C4-2B (cell line): Measurements from ENCODE around the gene EVC.

ENCODE experiments used
- ZFX ChIP-seq: fragments of 450-650 bp; IDR thresholded peaks from 2 replicates; pipeline ENCODE4 v1.6.1; 2017
- TF ChIP-seq, protein P1 (sequence below): fragments of 450-650 bp; conservative IDR thresholded peaks from 2 replicates; pipeline ENCODE4 v1.5.1; 2017; ENCODE audit warnings: mild to moderate bottlenecking

DNA sequence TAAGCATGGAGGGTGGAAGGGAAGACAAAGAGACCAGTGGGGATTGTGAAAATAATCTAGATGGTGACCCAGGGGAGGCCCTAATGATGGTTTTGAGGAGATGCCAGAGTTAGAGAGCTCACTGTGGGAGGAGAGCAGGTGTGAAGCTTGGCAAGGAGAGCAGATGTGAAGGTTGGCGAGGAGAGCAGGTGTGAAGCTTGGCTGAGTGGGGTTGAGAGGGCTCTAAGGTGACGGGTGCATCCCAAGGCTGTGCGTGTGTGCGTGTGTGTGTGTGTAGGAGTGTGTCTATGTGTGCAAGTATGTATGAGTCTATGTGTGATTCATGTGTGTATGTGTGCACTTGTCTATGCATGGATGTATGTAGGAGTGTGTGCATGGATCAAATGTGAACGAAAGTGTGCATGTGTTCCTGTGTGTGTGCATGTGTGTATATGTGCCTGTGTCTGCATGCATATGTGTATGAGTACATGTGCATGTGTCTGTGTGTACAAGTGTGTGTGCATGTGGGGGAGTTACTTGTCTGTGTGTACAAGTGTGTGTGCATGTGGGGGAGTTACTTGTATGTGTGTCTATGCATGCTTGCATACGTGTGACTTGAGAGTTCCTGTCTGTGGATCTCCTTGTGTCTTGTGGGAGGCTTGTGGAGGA lies 72.0 kb downstream of the EVC start:
- TF ChIP-seq, protein P1, sequence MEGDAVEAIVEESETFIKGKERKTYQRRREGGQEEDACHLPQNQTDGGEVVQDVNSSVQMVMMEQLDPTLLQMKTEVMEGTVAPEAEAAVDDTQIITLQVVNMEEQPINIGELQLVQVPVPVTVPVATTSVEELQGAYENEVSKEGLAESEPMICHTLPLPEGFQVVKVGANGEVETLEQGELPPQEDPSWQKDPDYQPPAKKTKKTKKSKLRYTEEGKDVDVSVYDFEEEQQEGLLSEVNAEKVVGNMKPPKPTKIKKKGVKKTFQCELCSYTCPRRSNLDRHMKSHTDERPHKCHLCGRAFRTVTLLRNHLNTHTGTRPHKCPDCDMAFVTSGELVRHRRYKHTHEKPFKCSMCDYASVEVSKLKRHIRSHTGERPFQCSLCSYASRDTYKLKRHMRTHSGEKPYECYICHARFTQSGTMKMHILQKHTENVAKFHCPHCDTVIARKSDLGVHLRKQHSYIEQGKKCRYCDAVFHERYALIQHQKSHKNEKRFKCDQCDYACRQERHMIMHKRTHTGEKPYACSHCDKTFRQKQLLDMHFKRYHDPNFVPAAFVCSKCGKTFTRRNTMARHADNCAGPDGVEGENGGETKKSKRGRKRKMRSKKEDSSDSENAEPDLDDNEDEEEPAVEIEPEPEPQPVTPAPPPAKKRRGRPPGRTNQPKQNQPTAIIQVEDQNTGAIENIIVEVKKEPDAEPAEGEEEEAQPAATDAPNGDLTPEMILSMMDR: no peak
- no peak for TF ChIP-seq ZFX
